PC-3 (cell line): ENCODE results near the gene CIB4.

Experiments used
- EZH2 ChIP-seq: fragments of 300-600 bp; sonication (generic); IDR thresholded peaks from one replicate; pipeline ENCODE4 v1.6.1; 2017; ENCODE audit warnings: antibody characterized with exemption, mild to moderate bottlenecking, low read length; ENCODE audit not compliant: unreplicated experiment
- TF ChIP-seq, protein P1 (sequence below): fragments of 300-600 bp; sonication (generic); conservative IDR thresholded peaks from 2 replicates; pipeline ENCODE4 v1.5.1; 2017; ENCODE audit warnings: antibody characterized with exemption, low read depth, mild to moderate bottlenecking, low read length

DNA sequence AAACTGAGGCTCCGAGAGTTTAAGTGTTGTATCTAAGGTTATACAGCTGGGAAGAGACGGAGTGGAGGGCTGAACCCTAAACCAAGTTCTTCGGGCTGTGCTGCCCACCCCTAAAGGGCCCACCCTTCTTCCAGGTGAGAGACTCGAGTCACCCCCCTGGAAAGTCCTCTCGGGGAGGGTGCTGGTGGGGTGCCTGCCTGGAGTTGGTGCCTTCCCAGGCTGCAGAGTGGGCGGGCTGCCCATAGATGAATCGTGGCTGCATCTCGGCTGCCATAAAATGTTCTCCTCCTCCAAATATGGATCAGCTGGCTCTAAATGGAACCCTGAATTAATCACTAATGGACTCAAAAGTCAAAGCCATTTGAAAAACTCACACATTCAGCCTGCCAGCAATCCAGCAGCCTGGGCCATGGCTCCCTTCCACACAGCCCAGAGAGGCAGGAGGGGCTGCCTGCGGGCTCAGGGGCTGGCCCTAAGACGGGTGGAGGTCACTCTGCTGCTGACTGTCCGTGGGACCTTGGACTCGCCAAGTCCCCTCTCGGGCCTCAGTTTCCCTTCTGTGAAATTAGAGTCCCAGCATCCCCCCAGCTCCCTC is 7.7 kb downstream of the CIB4 start:
- TF ChIP-seq, protein P1, sequence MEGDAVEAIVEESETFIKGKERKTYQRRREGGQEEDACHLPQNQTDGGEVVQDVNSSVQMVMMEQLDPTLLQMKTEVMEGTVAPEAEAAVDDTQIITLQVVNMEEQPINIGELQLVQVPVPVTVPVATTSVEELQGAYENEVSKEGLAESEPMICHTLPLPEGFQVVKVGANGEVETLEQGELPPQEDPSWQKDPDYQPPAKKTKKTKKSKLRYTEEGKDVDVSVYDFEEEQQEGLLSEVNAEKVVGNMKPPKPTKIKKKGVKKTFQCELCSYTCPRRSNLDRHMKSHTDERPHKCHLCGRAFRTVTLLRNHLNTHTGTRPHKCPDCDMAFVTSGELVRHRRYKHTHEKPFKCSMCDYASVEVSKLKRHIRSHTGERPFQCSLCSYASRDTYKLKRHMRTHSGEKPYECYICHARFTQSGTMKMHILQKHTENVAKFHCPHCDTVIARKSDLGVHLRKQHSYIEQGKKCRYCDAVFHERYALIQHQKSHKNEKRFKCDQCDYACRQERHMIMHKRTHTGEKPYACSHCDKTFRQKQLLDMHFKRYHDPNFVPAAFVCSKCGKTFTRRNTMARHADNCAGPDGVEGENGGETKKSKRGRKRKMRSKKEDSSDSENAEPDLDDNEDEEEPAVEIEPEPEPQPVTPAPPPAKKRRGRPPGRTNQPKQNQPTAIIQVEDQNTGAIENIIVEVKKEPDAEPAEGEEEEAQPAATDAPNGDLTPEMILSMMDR = no peak
- no peak for TF ChIP-seq EZH2
